Renal cortical epithelial cell (primary cell): Measurements from ENCODE around the gene BTG1. TPM values are rescaled to one million over a fixed set of nuclear protein-coding genes. Genes with fewer than 3 reads are reported as not detected.

Experiments used
- DNase-seq: peaks from one replicate; pipeline ENCODE4 v3.0.0-alpha.2; 2011; ENCODE audit warnings: low read depth
- total RNA-seq: library from RNA; depleted of rRNA; stranded (reverse); fragments of >200 nt; gene quantifications from 2 replicates; pipeline ENCODE4 v1.2.3, GENCODE V29; 2014

Gene BTG1, protein sequence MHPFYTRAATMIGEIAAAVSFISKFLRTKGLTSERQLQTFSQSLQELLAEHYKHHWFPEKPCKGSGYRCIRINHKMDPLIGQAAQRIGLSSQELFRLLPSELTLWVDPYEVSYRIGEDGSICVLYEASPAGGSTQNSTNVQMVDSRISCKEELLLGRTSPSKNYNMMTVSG
- 19.6 and 64.2 TPM in 2 replicates for total RNA-seq

- DNase-seq: peak; percentile 99
Observed at GRCh38 chr12:92145731-92146496, at the start of gene BTG1. Gene BTG1, minus strand, starts transcription at chr12:92145846. Its CDS starts 311 bp downstream, at chr12:92145535.

GRCh38 chr12:92194561-92194960 lies 48.9 kb upstream of the BTG1 start:
- no peak for DNase-seq

DNA sequence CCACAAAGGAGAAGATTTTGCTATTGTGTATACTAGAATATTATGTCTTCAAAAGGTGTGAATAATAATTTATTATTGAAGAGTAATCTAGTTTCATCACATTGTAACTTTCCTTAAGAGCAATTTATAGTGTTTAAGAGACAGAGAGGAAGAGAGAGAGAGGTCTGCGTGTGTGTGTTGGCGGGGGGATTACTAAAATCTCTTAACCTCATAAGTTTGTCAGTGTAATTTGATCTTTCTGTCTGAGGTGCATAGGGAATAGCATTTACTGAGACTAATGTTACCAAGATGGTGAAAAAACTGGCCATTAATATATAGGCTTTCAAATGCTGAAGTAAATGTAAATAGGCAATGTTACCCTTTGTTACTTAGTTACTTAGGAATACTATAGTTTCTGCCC lies 48.2 kb upstream of the BTG1 start:
- DNase-seq: no peak

DNA sequence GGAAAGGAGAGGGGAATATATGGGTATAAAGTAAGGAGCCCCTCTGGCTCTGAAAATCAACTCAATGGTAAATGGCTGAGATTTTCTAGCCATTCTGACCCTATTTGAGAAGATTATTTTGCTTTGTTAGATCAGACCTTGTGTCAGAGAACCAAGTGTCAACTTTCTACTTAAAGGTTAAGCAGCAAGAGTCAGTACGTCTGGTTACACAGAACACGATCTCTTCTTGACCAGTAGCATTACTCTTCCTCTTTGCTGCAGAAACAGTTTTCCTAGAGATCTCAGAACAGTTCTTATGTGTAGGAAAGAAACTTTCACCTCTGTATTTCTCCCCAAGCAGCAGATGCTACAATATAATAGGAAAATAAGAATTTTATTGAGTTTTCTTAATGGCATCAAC lies 47.4 kb upstream of the BTG1 start:
- no peak for DNase-seq

GRCh38 chr12:92192360-92192759 lies 46.7 kb upstream of the BTG1 start:
- no peak for DNase-seq

DNA sequence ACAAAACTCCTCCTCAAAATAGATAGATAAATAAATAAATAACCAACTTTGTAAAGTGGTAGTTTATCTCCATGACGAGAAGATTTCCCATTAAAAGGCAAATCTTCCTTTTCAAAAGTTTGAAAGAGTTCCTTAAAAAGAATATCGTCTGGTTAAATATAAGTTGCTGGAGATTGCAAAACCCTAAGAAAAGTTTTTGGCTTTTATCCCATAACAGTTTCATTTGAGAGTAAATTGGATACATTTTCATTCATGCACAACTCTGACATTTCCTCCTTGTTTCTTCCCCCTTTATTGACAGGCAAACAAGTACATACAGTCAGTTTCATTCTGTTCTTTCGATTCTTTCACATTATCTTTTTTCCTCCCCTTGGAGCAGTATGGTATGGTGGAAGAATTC lies 45.4 kb upstream of the BTG1 start:
- DNase-seq: no peak

- no peak for DNase-seq
Observed at GRCh38 chr12:92188517-92189188, 43.0 kb upstream of the BTG1 start.

DNA sequence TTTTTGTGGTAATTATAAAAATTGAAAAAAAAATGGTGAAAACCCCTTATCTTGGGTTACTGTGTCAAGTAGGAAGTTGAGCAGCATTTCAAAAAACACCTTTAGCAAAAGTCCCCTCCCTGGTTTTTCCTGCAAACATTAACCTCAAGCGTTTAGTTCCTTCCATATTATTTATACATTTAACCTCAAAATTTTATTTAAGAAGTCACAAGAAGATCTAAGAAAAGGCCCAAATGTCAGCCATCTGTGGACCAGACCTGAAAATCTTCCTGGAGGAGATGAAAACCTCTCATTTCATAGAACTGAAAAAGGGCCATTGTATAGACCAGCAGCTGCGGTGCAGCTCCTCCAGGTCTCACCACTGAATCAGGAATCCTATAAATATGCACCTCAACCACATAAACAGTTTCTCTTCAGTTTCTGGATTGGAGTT lies 40.4 kb upstream of the BTG1 start:
- DNase-seq: no peak

DNA sequence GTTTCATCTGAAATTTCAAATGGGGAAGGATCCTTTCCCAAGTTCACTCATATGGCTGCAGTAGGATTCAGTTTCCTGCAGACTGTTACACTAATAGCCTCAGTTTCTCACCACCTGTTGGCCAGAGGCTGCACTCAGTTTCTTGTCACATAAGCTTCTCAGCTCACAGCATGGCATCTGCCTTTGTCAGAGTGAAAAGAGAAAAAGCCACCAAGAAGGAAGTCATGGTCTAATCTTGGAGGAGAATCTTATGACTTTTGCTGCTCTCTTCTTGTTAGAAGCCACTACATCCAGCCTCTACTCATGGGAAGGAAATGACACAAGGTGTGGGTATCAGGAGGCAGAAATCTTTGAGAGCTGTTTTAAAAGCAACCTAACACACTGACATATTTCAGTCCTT lies 39.4 kb upstream of the BTG1 start:
- DNase-seq: no peak

GRCh38 chr12:92183575-92183974 lies 37.9 kb upstream of the BTG1 start:
- DNase-seq: no peak

- DNase-seq: no peak
Observed at GRCh38 chr12:92178340-92178739, 32.7 kb upstream of the BTG1 start.

DNA sequence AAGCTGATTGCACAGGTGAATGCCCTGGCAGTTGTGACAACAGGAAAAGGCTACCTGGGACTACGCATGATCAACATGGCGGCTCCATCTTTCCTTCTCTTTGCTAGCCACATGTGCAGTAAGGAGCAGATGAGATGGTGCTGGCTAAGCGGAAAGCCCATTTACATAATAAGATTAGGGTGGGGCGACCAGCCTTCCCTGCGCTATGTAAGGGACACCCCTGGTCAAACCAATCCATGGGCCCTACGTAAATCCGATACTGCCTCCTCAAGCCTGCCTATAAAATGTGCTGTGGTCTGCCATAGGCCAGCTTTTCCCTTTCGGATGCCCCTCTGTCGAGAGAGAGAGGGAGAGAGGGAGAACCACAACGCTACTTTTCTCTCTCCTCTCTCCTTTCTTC lies 31.0 kb upstream of the BTG1 start:
- no peak for DNase-seq

DNA sequence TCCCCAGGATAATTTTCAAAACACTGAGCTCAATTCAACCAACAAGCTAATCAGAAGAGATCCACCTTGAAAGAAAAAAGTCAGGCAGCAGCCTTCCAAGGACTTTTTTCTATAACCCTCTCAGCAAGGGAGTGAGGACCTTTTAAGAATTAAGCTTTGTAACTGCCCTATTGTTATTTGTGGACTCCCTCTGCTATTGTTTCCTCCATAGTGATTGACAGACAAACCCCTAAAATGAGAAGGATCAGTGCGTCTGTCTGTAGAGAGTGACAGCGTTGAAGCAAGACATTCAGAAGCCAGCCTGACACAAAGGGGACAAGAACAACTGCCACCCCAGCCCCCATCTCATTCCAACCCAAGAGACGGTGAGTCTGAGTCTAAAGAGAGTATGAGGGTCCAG lies 30.3 kb upstream of the BTG1 start:
- no peak for DNase-seq

GRCh38 chr12:92170050-92170449 lies 24.4 kb upstream of the BTG1 start:
- DNase-seq: no peak

GRCh38 chr12:92167075-92167474 lies 21.4 kb upstream of the BTG1 start:
- no peak for DNase-seq

GRCh38 chr12:92164712-92165111 lies 19.1 kb upstream of the BTG1 start:
- DNase-seq: no peak

- no peak for DNase-seq
Observed at GRCh38 chr12:92162079-92162478, 16.4 kb upstream of the BTG1 start.

DNA sequence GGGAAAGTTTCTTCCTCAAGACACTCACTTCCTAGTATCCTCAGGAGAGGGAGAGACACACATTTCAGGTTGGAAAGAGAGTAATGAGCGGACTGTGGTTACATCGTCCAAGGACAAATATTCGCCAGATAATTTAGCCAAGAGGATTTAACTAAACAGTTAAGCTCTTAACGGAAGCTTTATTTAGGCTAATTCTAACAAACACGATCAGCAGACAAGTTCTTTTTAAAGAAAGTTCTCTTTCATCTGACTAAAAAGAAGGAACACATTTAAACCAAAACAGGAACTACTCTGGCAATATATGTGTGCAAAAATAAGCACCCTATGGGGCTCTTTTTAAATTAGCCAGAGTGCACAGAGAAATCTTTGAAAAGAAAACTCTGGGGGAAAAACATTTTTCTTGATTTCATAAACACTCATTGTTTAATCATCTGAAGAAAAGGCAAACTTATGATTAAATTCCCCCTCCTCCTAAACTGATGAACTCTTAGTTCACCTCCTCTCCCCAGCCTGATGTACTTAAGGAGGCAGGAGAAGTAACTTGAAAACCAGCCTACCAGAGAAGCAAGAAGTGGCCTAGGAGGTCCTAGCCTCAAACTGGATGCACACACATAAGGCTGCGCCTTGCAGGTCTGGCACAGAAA lies 13.3 kb upstream of the BTG1 start:
- DNase-seq: no peak

GRCh38 chr12:92156704-92157395 lies 11.2 kb upstream of the BTG1 start:
- no peak for DNase-seq

DNA sequence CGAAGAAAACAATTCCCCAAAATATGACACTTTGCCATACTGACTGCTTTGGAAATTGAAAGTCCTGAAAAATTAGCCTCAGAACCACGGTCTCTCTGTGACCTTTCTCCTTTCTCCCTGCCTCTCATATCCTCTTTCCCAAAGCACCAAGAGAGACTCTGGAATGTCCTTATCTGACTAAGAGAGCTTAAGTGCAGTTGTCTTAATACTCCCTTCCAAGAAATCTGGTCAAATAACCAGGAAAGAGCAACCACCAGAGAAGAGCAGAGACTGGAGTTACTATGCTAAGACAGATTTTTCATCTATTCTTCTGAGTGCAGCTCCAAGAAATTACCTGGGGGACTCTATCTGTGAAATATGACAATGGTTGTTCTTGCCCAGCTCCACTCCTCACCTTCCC lies 10.5 kb upstream of the BTG1 start:
- DNase-seq: no peak

- DNase-seq: no peak
Observed at GRCh38 chr12:92155733-92156132, 10.1 kb upstream of the BTG1 start.

DNA sequence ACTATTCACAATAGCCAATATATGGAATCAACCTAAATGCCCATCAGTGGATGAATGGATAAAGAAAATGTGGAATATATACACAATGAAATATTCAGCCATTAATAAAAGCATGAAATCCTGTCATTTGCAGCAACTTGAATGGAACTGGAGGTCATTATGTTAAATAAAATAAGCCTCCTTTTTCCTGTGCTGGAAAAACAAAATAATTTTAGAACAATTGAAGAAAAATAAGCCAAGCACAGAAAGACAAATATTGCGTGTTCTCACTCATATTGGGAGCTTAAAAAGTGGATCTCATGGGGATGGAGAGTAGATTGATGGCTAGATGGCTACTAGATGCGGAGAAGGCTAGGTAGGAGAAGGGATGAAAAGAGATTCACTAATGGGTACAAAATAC lies 6.3 kb upstream of the BTG1 start:
- DNase-seq: no peak
